ENCODE measurements around the gene NUFIP2.

- TF ChIP-seq EZH2 (IDR thresholded peaks at IDR 0.05; ENCODE audit: insufficient read depth, poor library complexity, severe bottlenecking): no peak
- TF ChIP-seq EZH2phosphoT487 (IDR thresholded peaks at IDR 0.05; ENCODE audit: insufficient read depth, low read depth): no peak
These were observed 37.9 kb downstream of the NUFIP2 start for GRCh38 chr17:29255926-29256522.

All from GM23248 (cell line).